NK-92 (cell line): Measurements from ENCODE around the gene COQ8B.

Experiments
- DNase-seq: peaks from one replicate; lab custom pipeline; 2025; ENCODE audit not compliant: unreplicated experiment; lab: John Stamatoyannopoulos, UW

COQ8B gene

GRCh38 chr19:40642051-40642706 is 74.5 kb downstream of the COQ8B start:
- DNase-seq: no peak
